Hepatocyte (in vitro differentiated cells): ENCODE measurements around the gene RSPH1.

Experiments used
- EZH2 ChIP-seq: fragments of 200-600 bp; sonication (generic); IDR thresholded peaks from 2 replicates; pipeline ENCODE4 v1.6.1; 2016; ENCODE audit warnings: antibody characterized with exemption, mild to moderate bottlenecking, borderline replicate concordance
- EZH2phosphoT487 ChIP-seq: fragments of 200-600 bp; sonication (generic); IDR thresholded peaks from one replicate; pipeline ENCODE4 v1.6.1; 2018; ENCODE audit warnings: antibody characterized with exemption, mild to moderate bottlenecking, low read depth, moderate library complexity; ENCODE audit not compliant: unreplicated experiment, severe bottlenecking
- TF ChIP-seq, protein P1 (sequence below): fragments of 200-600 bp; sonication (generic); IDR thresholded peaks from 2 replicates; pipeline ENCODE4 v1.5.1; 2016; ENCODE audit warnings: antibody characterized with exemption, mild to moderate bottlenecking; ENCODE audit not compliant: poor library complexity

DNA sequence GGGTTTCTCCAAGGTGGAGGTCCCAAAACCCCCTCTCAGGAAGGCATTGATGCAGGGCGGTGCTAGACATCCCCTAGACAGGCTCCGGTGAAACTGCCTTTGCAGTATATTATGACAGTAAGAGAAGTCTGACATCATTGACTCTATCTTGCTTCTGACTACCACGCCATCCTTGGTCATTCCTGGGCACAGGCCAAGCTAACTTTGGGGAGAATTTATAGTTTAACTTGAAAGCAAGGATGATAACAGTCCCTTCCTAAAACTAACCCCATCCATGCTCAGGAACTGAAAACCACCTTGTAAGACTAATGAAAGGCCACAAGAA lies 30.3 kb downstream of the RSPH1 start:
- TF ChIP-seq EZH2phosphoT487 (no peak), EZH2 (no peak)
- TF ChIP-seq, protein P1, sequence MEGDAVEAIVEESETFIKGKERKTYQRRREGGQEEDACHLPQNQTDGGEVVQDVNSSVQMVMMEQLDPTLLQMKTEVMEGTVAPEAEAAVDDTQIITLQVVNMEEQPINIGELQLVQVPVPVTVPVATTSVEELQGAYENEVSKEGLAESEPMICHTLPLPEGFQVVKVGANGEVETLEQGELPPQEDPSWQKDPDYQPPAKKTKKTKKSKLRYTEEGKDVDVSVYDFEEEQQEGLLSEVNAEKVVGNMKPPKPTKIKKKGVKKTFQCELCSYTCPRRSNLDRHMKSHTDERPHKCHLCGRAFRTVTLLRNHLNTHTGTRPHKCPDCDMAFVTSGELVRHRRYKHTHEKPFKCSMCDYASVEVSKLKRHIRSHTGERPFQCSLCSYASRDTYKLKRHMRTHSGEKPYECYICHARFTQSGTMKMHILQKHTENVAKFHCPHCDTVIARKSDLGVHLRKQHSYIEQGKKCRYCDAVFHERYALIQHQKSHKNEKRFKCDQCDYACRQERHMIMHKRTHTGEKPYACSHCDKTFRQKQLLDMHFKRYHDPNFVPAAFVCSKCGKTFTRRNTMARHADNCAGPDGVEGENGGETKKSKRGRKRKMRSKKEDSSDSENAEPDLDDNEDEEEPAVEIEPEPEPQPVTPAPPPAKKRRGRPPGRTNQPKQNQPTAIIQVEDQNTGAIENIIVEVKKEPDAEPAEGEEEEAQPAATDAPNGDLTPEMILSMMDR = no peak
